Lower lobe of right lung (tissue), 2 donors: Measurements from ENCODE around the gene UNK. TPM values are rescaled to one million over a fixed set of nuclear protein-coding genes. Genes with fewer than 3 reads are reported as not detected.
"Not testable (repeated sequence)": the region's sequence is repeated elsewhere in the genome, so short reads cannot be mapped to it uniquely, and the experiment has no call there.

Source experiments
- ATAC-seq, 2 donors: fragments of 200-7000 bp; cut with Tn5 transposase; one replicate each; pipeline ENCODE4 v1.9.1; 2020 to 2022; ENCODE audit warnings: mild to moderate bottlenecking in 2 of 2, moderate library complexity in 2 of 2
- DNase-seq: peaks from one replicate; pipeline ENCODE4 v3.0.0-alpha.2; 2020
- H3K27ac ChIP-seq: fragments of 200-600 bp; one replicate; pipeline ENCODE4 v1.8.0; 2022
- H3K27me3 ChIP-seq: fragments of 200-600 bp; one replicate; pipeline ENCODE4 v1.8.0; 2022; ENCODE audit warnings: low read depth
- H3K36me3 ChIP-seq: fragments of 200-600 bp; one replicate; pipeline ENCODE4 v1.8.0; 2022; ENCODE audit warnings: mild to moderate bottlenecking
- H3K4me1 ChIP-seq: fragments of 200-600 bp; one replicate; pipeline ENCODE4 v1.8.0; 2022
- H3K4me3 ChIP-seq: fragments of 200-600 bp; one replicate; pipeline ENCODE4 v1.8.0; 2022; ENCODE audit warnings: mild to moderate bottlenecking
- H3K9me3 ChIP-seq: fragments of 200-600 bp; one replicate; pipeline ENCODE4 v1.8.0; 2022
- CTCF ChIP-seq: fragments of 200-600 bp; IDR thresholded peaks from one replicate; pipeline ENCODE4 v1.8.0; 2022; ENCODE audit warnings: antibody characterized with exemption, mild to moderate bottlenecking
- intact Hi-C: fragments of 100-400 bp; cut with DNase I; formaldehyde crosslinking; loops from one replicate; pipeline ENCODE4 v1.11.0; 2022
- total RNA-seq: library from RNA; stranded (reverse); fragmentation: NEBNext Ultra II Directional; extraction: Animal tissue kit (Norgen Biotek cat#: 25700); gene quantifications from one replicate; pipeline ENCODE4 v1.2.1, GENCODE V29; 2021
- donor health status: DM: no; HTN: yes; CAD: no; lungs with severe emphysema.

Gene UNK
- total RNA-seq, 1 donor from 2014 or later, result 31.1 TPM

- H3K27ac ChIP-seq, result no peak overlapping the region
- ATAC-seq (no peak), DNase-seq (peak; percentile 10)
- no peak overlapping the region for H3K4me3 ChIP-seq
- intact Hi-C loops, result no loop called here
- H3K36me3 ChIP-seq, result peaks cover 58% of the 10 kb centered on the region
- no peaks in the 10 kb centered on the region for H3K9me3 ChIP-seq
- TF ChIP-seq CTCF, result no peak
- peaks cover 4% of the 10 kb centered on the region for H3K4me1 ChIP-seq
- H3K27me3 ChIP-seq, result no peaks in the 10 kb centered on the region
Observed at GRCh38 chr17:75810216-75810615, 25.6 kb downstream of the UNK start.

- H3K36me3 ChIP-seq, result peaks cover 63% of the 10 kb centered on the region
- H3K27me3 ChIP-seq, intact Hi-C loops, ATAC-seq, H3K4me1 ChIP-seq, H3K9me3 ChIP-seq, H3K27ac ChIP-seq, H3K4me3 ChIP-seq: not testable (repeated sequence)
- peak; percentile 6 for DNase-seq
Observed at GRCh38 chr17:75810756-75811155, 26.1 kb downstream of the UNK start.

GRCh38 chr17:75811174-75811573, 26.6 kb downstream of the UNK start:
- intact Hi-C loops, result no loop called here
- H3K36me3 ChIP-seq, result peaks cover 67% of the 10 kb centered on the region

GRCh38 chr17:75812096-75813013, 27.7 kb downstream of the UNK start:
- no peak for ATAC-seq
- DNase-seq, result no peak
- H3K4me1 ChIP-seq, result peaks cover 4% of the 10 kb centered on the region
- H3K27me3 ChIP-seq, result no peaks in the 10 kb centered on the region
- intact Hi-C loops, result no loop called here
- H3K4me3 ChIP-seq, result no peak overlapping the region
- H3K36me3 ChIP-seq, result peaks cover 79% of the 10 kb centered on the region
- H3K9me3 ChIP-seq, result no peaks in the 10 kb centered on the region
- TF ChIP-seq CTCF, result no peak
- no peak overlapping the region for H3K27ac ChIP-seq

More at GRCh38 chr17:75811174-75811573, 26.6 kb downstream of the UNK start:
- no peak overlapping the region for H3K27ac ChIP-seq
- TF ChIP-seq CTCF, result no peak
- H3K4me3 ChIP-seq, result no peak overlapping the region
- ATAC-seq (no peak), DNase-seq (peak; percentile 14)
- H3K9me3 ChIP-seq, result no peaks in the 10 kb centered on the region
- H3K4me1 ChIP-seq, result peaks cover 4% of the 10 kb centered on the region
- H3K27me3 ChIP-seq, result no peaks in the 10 kb centered on the region

GRCh38 chr17:75813081-75814020, 28.7 kb downstream of the UNK start:
- no peak overlapping the region for H3K4me3 ChIP-seq
- intact Hi-C loops, result no loop called here
- no peaks in the 10 kb centered on the region for H3K9me3 ChIP-seq
- peaks cover 4% of the 10 kb centered on the region for H3K4me1 ChIP-seq
- peaks cover 89% of the 10 kb centered on the region for H3K36me3 ChIP-seq
- no peak for TF ChIP-seq CTCF
- no peaks in the 10 kb centered on the region for H3K27me3 ChIP-seq
- no peak for DNase-seq
- no peak overlapping the region for H3K27ac ChIP-seq
- no peak for ATAC-seq
